H1 (cell line): ENCODE data around the gene COL5A2.

Source experiments
- CHD2 ChIP-seq: IDR thresholded peaks from 2 replicates; pipeline ENCODE4 v1.6.1; 2012; ENCODE audit warnings: low read length, improper control_type of control experiment
- GTF2F1 ChIP-seq: IDR thresholded peaks from 2 replicates; pipeline ENCODE4 v1.6.1; 2012; ENCODE audit warnings: low read depth, low read length, improper control_type of control experiment, borderline replicate concordance
- MAFK ChIP-seq: IDR thresholded peaks from 2 replicates; pipeline ENCODE4 v1.6.1; 2012; ENCODE audit warnings: low read depth, mild to moderate bottlenecking, improper control_type of control experiment, low read length
- NRF1 ChIP-seq: IDR thresholded peaks from 2 replicates; pipeline ENCODE4 v1.6.1; 2011; ENCODE audit warnings: mild to moderate bottlenecking, low read depth, low read length, improper control_type of control experiment
- POLR2A ChIP-seq, 2 experiments: IDR thresholded peaks; 1 replicate in 1 of 2; 2 replicates in 1 of 2; pipeline ENCODE4 v1.6.1; 2011; ENCODE audit warnings: low read depth in 2 of 2, low read length in 2 of 2, mild to moderate bottlenecking in 2 of 2; ENCODE audit errors: control extremely low read depth in 1 of 2
- RAD21 ChIP-seq, 2 experiments: IDR thresholded peaks in 1 of 2; conservative IDR thresholded peaks in 1 of 2; 2 replicates each; pipeline ENCODE4 v1.6.1; 2011; ENCODE audit warnings: low read depth in 2 of 2, low read length in 2 of 2, improper control_type of control experiment in 1 of 2, inconsistent platforms in 1 of 2, mild to moderate bottlenecking in 1 of 2, moderate library complexity in 1 of 2
- SUZ12 ChIP-seq: fragments of 200-600 bp; sonication (generic); IDR thresholded peaks from 2 replicates; pipeline ENCODE4 v1.6.1; 2012; ENCODE audit warnings: mild to moderate bottlenecking, inconsistent platforms, low read length, moderate library complexity, mixed read lengths
- TCF12 ChIP-seq: IDR thresholded peaks from 2 replicates; pipeline ENCODE4 v1.6.1; 2011; ENCODE audit warnings: low read depth, mild to moderate bottlenecking, low read length
- TF ChIP-seq, protein P1 (sequence below), 3 experiments: IDR thresholded peaks; 1 replicate in 2 of 3; 2 replicates in 1 of 3; pipeline versions ENCODE4 v1.5.1 to v1.6.1; 2011; ENCODE audit warnings: low read length in 3 of 3, mild to moderate bottlenecking in 3 of 3, inconsistent platforms in 2 of 3, low read depth in 1 of 3, moderate library complexity in 1 of 3; ENCODE audit not compliant: insufficient read depth in 1 of 3; ENCODE audit errors: control extremely low read depth in 1 of 3
- TF ChIP-seq, protein P2 (sequence below): IDR thresholded peaks from 2 replicates; pipeline ENCODE4 v1.6.1; 2012; ENCODE audit warnings: inconsistent platforms

- TF ChIP-seq NRF1 = no peak
- TF ChIP-seq, protein P1, sequence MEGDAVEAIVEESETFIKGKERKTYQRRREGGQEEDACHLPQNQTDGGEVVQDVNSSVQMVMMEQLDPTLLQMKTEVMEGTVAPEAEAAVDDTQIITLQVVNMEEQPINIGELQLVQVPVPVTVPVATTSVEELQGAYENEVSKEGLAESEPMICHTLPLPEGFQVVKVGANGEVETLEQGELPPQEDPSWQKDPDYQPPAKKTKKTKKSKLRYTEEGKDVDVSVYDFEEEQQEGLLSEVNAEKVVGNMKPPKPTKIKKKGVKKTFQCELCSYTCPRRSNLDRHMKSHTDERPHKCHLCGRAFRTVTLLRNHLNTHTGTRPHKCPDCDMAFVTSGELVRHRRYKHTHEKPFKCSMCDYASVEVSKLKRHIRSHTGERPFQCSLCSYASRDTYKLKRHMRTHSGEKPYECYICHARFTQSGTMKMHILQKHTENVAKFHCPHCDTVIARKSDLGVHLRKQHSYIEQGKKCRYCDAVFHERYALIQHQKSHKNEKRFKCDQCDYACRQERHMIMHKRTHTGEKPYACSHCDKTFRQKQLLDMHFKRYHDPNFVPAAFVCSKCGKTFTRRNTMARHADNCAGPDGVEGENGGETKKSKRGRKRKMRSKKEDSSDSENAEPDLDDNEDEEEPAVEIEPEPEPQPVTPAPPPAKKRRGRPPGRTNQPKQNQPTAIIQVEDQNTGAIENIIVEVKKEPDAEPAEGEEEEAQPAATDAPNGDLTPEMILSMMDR (IDR thresholded peaks at IDR 0.05; ENCODE audit: control extremely low read depth in 1 of 3, insufficient read depth in 1 of 3, low read depth in 1 of 3, low read length in 3 of 3) = no peak
- TF ChIP-seq SUZ12 = no peak
- TF ChIP-seq, protein P2, sequence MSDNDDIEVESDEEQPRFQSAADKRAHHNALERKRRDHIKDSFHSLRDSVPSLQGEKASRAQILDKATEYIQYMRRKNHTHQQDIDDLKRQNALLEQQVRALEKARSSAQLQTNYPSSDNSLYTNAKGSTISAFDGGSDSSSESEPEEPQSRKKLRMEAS = no peak
- no peak for TF ChIP-seq GTF2F1
- no peak for TF ChIP-seq TCF12
- TF ChIP-seq POLR2A (IDR thresholded peaks at IDR 0.05; ENCODE audit: control extremely low read depth in 1 of 2, low read depth in 2 of 2, low read length in 2 of 2) = no peak
- no peak for TF ChIP-seq RAD21 (IDR thresholded peaks at IDR 0.05 in 1 of 2, conservative IDR thresholded peaks at IDR 0.05 in 1 of 2; ENCODE audit: low read depth in 2 of 2, low read length in 2 of 2)
- TF ChIP-seq MAFK = no peak
- no peak for TF ChIP-seq CHD2
Measured at GRCh38 chr2:189116979-189117378, 62.6 kb downstream of the COL5A2 start.
